ENCODE results near the gene TTC16.
"Not testable (repeated sequence)": the region's sequence is repeated elsewhere in the genome, so short reads cannot be mapped to it uniquely, and the experiment has no call there.

Gene TTC16

DNA sequence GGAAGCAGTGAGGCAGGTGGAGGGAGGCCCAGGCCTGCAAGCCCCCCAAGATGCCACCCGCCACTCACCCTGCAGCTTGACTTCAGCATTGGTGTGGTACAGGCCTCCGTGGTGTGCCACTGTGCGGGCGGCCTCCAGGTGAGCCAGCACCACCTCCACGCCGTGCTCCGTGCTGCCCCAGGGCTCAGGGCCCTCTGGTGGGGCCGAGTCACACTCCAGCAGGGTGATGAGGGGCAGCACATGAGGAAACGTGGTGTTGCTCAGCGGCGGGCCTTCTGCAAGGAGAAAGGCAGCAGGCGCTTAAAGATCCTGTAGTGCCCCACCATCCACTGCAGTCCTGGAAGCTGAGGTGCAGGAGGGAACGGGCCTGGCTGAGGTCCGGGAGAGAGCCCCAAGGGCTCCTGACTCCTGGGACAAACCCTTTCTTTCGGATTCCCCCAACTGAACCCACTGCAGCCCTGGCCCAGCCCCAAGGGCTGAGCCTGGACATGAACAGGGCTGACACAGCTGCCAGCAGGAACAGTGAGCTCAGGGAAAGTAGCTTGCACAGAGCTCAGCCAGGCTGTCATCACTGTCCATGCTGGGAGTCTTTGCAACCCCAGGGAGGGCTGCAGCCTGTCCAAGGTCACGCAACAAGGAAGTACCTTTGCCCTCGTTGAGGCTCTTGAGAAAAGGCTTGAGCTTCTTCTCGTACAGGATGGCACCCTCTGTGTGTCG, 23.9 kb downstream of the TTC16 start:
- H3K27ac ChIP-seq: peak overlapping the region; percentile 75
- DNase-seq (ENCODE audit: low read depth, low spot score): no peak

GRCh38 chr9:127741831-127742434, 26.1 kb downstream of the TTC16 start:
- H3K27ac ChIP-seq: no peak overlapping the region
- no peak for DNase-seq (ENCODE audit: low read depth, low spot score)

GRCh38 chr9:127742435-127743088, 26.7 kb downstream of the TTC16 start:
- no peak for DNase-seq (ENCODE audit: low read depth, low spot score)
- H3K27ac ChIP-seq: no peak overlapping the region

- no peak overlapping the region for H3K27ac ChIP-seq
- no peak for DNase-seq (ENCODE audit: low read depth, low spot score)
These were observed 28.7 kb downstream of the TTC16 start for GRCh38 chr9:127744398-127745110.

DNA sequence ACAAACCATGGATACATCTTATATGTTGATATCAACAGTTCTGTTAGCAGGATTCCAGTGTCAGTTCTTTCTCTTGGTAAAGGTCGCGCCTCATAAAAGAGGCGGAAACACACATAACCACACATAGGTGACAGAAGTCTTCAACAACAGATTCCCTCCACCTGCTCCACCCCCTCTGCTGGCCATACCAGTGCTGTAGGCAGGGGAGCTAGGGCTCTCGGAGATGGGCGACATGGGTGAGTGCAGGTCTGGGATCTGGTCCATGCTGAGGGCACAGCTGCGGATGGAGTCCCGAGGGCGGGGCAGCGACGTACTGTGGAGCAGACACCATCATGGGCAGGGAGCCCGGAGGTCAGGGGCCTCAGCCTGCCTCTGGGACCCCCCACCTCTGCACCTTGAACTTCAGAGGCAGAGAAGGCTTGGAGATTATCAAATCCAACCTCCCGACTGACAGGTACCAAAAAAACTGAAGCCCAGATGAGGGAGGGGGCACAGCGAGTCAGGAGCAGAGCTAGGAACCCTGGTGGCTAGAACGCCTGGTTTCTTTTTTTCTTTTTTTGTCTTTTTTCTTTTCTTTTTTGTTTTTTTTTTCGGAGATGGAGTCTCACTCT, 31.2 kb downstream of the TTC16 start:
- no peak for DNase-seq (ENCODE audit: low read depth, low spot score)
- H3K27ac ChIP-seq: no peak overlapping the region

DNA sequence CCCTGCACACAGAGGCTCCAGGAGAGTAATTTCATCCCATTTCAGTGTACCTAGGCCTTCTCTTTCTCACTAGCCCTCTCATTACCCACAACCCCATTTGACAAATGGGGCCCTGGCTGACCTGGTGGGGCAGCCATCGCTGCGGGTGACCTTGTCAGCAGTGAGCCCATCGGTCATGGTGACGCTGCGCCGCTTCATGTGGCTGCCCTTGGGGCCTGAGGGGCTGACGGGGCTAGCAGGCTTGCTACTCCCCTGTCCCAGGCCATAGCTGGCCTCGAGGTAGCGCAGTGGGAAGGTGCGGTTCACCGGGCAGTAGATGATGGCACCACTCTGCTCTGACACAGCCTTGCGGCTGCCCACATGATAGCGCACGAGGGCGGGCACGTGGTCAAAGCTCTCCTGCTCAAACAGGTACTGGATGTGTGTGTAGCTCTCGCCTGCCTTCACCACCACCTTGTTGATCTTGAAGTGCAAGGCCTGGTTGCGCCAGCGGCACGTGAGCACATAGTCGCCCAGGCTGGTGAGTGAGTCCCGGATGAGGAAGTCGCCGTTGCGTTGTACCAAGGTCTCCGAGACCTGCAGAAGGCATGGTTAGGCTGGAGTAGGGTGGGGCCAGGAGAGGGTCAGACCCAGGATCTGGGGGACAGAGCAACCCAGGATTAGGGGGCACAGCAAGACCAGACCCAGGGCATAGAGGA, 33.4 kb downstream of the TTC16 start:
- DNase-seq (ENCODE audit: low read depth, low spot score): no peak
- no peak overlapping the region for H3K27ac ChIP-seq

GRCh38 chr9:127751269-127752054, 35.6 kb downstream of the TTC16 start:
- H3K27ac ChIP-seq: no peak overlapping the region
- no peak for DNase-seq (ENCODE audit: low read depth, low spot score)

DNA sequence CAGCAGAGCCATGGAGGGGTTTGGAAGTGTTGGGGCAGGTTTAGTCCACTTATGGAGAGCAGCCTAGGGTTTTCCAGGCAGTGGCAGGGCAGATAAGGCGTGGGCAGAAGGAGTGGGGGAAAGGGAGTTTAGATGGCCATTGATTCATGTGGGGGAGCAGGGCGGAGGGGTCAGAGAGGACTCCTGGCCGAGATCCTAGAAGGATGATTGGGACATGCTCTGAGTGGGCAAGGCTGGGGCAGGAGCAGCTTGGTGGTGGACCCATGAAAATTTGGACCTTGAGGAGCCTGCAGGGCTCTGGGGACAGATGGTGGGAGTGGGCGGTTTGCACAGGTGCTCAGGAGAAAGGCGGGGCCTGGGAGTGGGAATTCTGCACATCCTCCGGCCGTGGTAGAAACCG, 37.3 kb downstream of the TTC16 start:
- H3K27ac ChIP-seq: no peak overlapping the region
- DNase-seq (ENCODE audit: low read depth, low spot score): no peak

DNA sequence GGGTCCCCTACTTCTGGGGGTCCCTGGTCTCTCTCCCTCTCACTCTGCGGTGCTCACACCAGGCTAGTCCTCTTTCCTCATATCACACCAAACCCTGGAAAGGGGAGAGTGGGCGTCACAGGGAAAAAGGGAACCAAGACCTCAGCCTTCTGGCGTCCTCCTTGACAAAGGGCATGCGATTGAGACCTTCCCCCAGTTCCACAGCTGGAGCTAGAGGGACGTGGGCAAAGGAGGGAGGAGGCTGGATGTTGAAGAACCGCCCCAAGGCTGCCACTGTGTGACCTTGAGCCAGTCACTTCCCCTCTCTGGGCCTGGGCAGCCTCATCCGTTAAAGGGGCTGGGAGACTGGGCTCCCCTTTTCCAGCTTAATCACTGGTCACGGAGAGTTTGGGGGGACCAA, 37.7 kb downstream of the TTC16 start:
- no peak overlapping the region for H3K27ac ChIP-seq
- DNase-seq (ENCODE audit: low read depth, low spot score): no peak

GRCh38 chr9:127754099-127755060, 38.5 kb downstream of the TTC16 start:
- DNase-seq (ENCODE audit: low read depth, low spot score): no peak
- no peak overlapping the region for H3K27ac ChIP-seq

DNA sequence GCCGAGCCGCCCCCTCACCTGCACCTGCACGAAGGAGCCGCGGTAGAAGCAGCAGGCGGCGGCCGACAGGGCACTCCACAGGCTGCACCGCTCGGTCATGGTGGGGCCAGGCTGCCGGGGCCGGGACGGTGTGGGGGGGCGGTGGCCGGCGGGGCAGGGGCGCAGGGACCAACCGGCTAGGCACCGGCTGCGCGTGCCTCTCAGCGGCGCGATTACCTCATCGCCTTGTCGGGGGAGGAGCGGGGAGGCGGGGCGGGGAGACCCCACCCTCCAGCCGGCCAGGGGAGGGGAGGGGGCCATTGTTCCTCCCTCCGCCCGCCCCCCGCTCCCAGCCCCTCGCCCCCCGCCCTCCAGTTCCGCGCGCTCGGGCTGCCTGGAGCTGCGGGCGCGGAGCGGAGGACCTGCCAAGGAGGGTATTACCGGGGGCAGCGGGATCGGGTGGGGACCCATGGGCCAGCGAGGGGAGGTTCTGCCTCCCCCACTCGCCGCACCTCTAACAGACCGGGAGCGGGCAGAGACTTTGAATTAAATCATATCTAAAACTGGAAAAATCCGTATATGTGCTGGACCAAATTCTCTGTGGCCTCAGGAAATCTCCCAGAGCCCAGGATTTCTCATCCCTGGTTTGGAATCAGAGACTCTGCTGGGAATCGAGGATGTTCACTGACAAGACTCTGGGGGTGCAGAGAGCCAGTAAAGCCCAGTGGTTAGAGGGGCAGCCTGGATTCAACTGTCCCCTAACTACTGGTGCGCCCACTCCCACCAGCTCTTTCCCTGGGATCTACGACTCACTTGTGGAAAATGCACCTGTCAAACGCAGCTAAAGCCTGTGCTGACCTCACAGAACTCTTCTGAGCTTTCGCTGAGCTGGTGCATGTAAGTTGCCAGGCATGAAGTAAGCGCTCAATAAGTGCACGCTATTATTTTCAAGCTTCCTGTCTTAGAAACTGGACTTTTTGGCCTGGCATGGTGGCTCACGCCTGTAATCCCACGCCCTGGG, 39.5 kb downstream of the TTC16 start:
- no peak for DNase-seq (ENCODE audit: low read depth, low spot score)
- no peak overlapping the region for H3K27ac ChIP-seq

GRCh38 chr9:127756233-127756632, 40.4 kb downstream of the TTC16 start:
- H3K27ac ChIP-seq: no peak overlapping the region
- DNase-seq (ENCODE audit: low read depth, low spot score): no peak

DNA sequence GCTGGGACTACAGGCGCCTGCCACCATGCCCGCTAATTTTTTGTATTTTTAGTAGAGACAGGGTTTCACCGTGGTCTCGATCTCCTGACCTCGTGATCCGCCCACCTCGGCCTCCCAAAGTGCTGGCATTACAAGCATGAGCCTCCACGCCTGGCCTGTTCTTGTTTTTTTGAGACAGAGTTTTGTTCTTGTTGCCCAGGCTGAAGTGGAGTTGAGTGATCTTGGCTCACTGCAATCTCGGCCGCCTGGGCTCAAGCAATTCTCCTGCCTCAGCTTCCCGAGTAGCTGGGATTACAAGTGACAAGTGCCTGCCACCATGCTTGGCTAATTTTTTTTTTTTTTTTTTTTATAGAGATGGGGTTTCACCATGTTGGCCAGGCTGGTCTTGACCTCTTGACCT, 40.9 kb downstream of the TTC16 start:
- not testable (repeated sequence) for H3K27ac ChIP-seq; DNase-seq (ENCODE audit: low read depth, low spot score)

DNA sequence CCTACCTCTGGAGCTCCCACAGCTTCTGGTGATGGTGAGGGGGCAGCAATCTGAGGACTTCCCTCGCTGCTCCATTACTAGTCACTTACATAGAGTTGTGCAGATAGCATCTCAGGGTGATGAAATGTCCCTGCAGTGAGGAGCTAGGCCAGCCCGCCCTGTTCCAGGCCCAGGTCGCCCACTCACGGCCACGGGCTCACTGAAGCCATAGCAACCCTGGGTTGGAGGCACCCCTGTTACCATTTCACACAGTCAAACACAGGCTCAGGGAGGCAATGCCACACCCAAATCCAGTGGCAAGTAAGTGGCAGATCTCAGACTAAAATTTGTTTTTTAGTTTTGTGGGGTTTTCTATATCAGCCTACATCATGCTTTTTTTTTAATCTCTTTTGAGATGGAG, 43.0 kb downstream of the TTC16 start:
- H3K27ac ChIP-seq: no peak overlapping the region
- DNase-seq (ENCODE audit: low read depth, low spot score): no peak

- DNase-seq (ENCODE audit: low read depth, low spot score): no peak
These were observed 45.2 kb downstream of the TTC16 start for GRCh38 chr9:127761061-127761460.

DNA sequence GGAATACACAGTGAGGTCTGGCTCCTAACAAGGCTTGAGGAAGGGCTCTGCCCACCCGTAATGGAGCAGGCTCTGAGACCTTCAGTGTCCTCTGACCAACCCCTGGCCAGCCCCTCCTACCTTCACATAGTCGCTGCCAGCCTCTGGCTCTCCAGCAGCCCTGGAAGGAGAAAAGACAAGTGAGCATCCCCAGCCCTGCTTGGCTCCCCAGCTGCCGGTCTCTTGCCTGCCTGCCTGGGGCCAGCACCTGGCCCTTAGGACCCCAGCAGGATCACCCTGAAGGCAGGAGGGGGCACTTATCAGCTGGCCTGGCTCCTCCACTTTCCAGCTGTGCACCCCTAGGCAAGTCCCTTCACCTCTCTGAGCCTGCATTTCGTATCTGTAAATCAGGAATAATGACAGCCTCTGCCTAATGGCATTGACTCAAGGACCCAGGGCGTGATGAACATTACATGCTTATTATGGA, 45.6 kb downstream of the TTC16 start:
- no peak overlapping the region for H3K27ac ChIP-seq
- no peak for DNase-seq (ENCODE audit: low read depth, low spot score)

More at GRCh38 chr9:127761061-127761460, 45.2 kb downstream of the TTC16 start:
- H3K27ac ChIP-seq: no peak overlapping the region
